Natural killer cell treated with Interleukin-12 subunit alpha and Interleukin-12 subunit beta and Interleukin-15 and Interleukin-18, amount 100 ng/mL, for 72 hours (primary cell): Measurements from ENCODE around the gene ANKIB1. TPM values are rescaled to one million over a fixed set of nuclear protein-coding genes. Genes with fewer than 3 reads are reported as not detected.
"Not testable (repeated sequence)": the region's sequence is repeated elsewhere in the genome, so short reads cannot be mapped to it uniquely, and the experiment has no call there.

Source experiments
- ATAC-seq, 2 donors: fragments of 150-1000 bp; cut with Tn5 transposase in 1 of 2; sonication (Bioruptor Pico), chemical (Tn5 transposase) in 1 of 2; 2 replicates each; pipeline ENCODE4 v1.10.0; 2021
- DNase-seq: peaks from one replicate; pipeline ENCODE4 v3.0.0; 2022; ENCODE audit warnings: low spot score
- H3K27ac Mint-ChIP-seq, 2 donors: 1 replicate in 1 of 2; 2 replicates in 1 of 2; pipeline ENCODE4 v1.8.0; 2022; ENCODE audit warnings: mixed read lengths in 2 of 2, mild to moderate bottlenecking in 1 of 2, moderate library complexity in 1 of 2
- H3K27me3 Mint-ChIP-seq, 2 donors: 1 replicate in 1 of 2; 2 replicates in 1 of 2; pipeline ENCODE4 v1.8.0; 2022; ENCODE audit warnings: mixed read lengths in 2 of 2
- H3K36me3 Mint-ChIP-seq: one replicate; pipeline ENCODE4 v1.8.0; 2022; ENCODE audit warnings: mixed read lengths
- H3K4me1 Mint-ChIP-seq, 2 donors: 1 replicate in 1 of 2; 2 replicates in 1 of 2; pipeline ENCODE4 v1.8.0; 2022; ENCODE audit warnings: low read depth in 2 of 2, mixed read lengths in 2 of 2, mild to moderate bottlenecking in 1 of 2
- H3K4me3 Mint-ChIP-seq: one replicate; pipeline ENCODE4 v1.8.0; 2022; ENCODE audit warnings: mixed read lengths
- H3K9me3 Mint-ChIP-seq: 2 replicates; pipeline ENCODE4 v1.8.0; 2022; ENCODE audit warnings: mixed read lengths
- total RNA-seq, 2 donors: library from RNA; stranded (reverse); gene quantifications; one replicate each; pipeline ENCODE4 v1.2.3, GENCODE V29; 2022

ANKIB1 gene
- total RNA-seq, 2 donors from 2014 or later: 48.8 to 66.8 TPM

DNA sequence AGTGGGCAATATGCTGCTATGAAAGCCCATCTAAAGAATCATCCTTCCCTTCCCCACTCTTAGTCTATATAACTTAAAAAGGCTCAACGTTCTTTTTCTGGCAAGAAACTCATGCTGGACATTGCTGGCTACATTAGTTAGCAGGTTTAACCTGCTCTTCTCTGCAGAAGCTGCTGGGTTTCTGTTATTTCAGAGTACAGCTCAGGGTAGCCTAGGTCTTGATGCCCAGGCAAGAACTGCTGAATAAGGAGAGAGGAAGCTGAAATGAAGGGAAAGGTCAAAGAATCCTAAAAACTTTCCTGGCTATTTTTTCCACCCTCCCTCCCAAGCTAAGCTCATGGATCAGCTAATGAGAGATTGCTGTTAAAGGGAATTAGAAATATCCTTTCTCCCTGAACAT is 79.4 kb downstream of the ANKIB1 start:
- no peak overlapping the region for H3K4me3 Mint-ChIP-seq
- H3K36me3 Mint-ChIP-seq: peaks cover 4% of the 10 kb centered on the region
- DNase-seq (no peak), ATAC-seq (no peak)
- peaks cover 2 to 14% of the 10 kb centered on the region in 2 donors for H3K4me1 Mint-ChIP-seq
- peak overlapping the region in 1 of 2 donors; percentile 1 for H3K27ac Mint-ChIP-seq
- no peaks in the 10 kb centered on the region for H3K9me3 Mint-ChIP-seq
- no peaks in the 10 kb centered on the region for H3K27me3 Mint-ChIP-seq

DNA sequence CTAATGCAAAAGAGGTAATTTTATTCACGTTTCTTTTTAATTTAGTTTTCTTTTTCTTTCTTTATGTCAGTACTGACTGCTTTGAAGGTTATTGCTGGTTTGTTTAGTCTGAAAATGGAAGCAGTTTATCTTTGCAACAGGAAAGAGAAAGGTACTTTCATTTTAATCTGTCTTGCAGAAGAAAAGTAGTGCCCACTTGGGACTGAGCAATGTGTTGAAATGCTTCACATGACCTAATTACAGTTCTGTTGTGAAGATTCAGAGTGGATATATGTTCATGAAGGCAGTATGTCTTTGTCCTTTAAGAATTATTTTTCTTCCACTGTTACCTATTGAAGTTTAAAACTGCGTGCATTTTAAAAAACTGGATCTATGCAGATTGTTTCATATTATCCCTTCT is 80.1 kb downstream of the ANKIB1 start:
- ATAC-seq (no peak), DNase-seq (no peak)
- Mint-ChIP-seq H3K27ac (peak overlapping the region in 1 of 2 donors; percentile 1), H3K4me3 (no peak overlapping the region), H3K36me3 (no peaks in the 10 kb centered on the region), H3K9me3 (no peaks in the 10 kb centered on the region), H3K27me3 (no peaks in the 10 kb centered on the region), H3K4me1 (peaks cover 0 to 9% of the 10 kb centered on the region in 2 donors)

DNA sequence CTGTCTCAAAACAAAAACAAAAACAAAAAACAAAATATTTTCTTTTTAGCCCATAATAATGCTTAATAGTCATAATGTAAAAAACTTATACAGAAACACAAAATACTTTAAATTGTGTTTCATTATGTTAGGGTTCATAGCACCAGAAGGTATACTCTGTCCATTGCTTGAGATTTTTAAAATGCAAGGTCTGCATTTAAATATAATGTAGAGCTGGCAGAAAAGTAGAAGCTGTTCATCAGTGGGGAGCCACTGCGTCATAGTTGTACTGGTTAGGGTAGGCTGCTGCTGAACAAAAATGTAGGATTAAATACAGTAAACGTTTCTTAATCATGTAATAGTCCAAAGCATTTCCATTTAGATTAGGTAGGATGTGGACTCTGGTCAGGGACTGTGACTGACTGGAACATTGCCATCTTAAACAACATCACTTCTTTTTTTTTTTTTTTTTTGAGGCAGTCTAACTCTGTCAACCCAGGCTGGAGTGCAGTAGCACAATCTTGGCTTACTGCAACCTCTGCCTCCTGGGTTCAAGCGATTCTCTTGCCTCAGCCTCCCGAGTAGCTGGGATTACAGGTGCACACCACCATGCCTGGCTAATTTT is 85.2 kb downstream of the ANKIB1 start:
- no peaks in the 10 kb centered on the region for H3K27me3 Mint-ChIP-seq
- H3K4me3 Mint-ChIP-seq: no peak overlapping the region
- no peak for ATAC-seq
- DNase-seq: no peak
- H3K36me3 Mint-ChIP-seq: peaks cover 12% of the 10 kb centered on the region
- H3K27ac Mint-ChIP-seq: no peak overlapping the region
- H3K9me3 Mint-ChIP-seq: peaks cover 4% of the 10 kb centered on the region
- peaks cover 0 to 11% of the 10 kb centered on the region in 2 donors for H3K4me1 Mint-ChIP-seq

DNA sequence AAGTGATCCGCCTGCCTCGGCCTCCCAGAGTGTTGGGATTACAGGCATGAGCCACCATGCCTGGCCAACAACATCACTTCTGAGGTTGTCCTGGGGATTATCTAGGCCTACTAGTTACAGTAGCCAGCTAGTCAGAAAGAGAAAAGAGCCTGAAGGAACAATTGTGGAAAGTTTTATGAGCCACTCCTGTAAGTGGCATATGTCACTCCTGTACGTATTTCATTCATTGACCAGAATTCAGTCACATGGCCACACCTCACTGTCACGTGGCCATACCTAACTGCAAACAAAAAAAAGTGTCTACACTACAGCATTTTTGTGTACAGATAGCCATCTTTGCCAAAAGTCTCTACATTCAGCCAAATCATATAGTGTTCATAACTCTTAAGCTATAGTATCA is 85.7 kb downstream of the ANKIB1 start:
- no peaks in the 10 kb centered on the region for H3K27me3 Mint-ChIP-seq
- H3K9me3 Mint-ChIP-seq: peaks cover 4% of the 10 kb centered on the region
- DNase-seq (no peak), ATAC-seq (no peak)
- peaks cover 13% of the 10 kb centered on the region for H3K36me3 Mint-ChIP-seq
- H3K27ac Mint-ChIP-seq: no peak overlapping the region
- peaks cover 0 to 7% of the 10 kb centered on the region in 2 donors for H3K4me1 Mint-ChIP-seq
- H3K4me3 Mint-ChIP-seq: no peak overlapping the region

DNA sequence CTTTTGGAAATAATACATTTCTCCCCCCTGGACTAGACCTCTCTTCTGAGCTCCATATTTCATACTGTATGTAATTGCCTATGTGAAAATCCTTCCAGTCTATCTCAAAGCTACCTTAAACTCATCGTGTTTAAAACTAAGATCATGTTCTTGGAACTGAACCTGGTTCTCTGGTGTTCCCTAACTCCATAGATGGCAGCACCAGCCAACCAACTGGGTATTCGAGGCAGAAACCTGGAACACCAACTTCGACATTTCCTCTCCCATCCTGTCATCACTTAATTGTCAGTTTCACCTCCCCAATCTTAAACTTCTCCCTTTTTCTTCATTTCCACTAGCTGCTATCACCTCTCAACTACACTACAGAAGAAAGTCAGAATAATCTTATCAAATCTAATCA is 87.0 kb downstream of the ANKIB1 start:
- Mint-ChIP-seq H3K9me3 (peaks cover 4% of the 10 kb centered on the region), H3K36me3 (peaks cover 13% of the 10 kb centered on the region), H3K27ac (no peak overlapping the region), H3K27me3 (no peaks in the 10 kb centered on the region), H3K4me3 (no peak overlapping the region), H3K4me1 (peaks cover 0 to 7% of the 10 kb centered on the region in 2 donors)
- ATAC-seq (no peak), DNase-seq (no peak)

DNA sequence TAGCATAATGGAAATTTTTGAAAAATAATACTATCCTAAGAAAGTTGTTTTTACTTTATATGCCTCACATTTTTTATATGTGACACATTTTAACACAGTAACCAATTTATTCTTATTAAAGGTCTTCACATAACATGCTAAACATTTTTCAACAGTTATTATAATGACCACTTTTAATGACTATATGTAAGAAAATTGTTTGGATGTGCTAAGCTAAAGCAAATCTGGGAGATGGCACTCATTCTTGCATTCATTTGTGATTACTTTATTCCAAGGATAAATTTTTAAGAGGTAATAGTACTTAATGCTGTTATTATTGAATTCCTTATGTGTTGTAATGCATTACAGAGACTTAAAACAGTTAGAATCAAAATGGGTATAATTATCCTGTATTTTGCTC is 88.1 kb downstream of the ANKIB1 start:
- Mint-ChIP-seq H3K9me3 (peaks cover 4% of the 10 kb centered on the region), H3K36me3 (peaks cover 13% of the 10 kb centered on the region), H3K27me3 (no peaks in the 10 kb centered on the region), H3K27ac (no peak overlapping the region), H3K4me3 (no peak overlapping the region), H3K4me1 (peaks cover 0 to 7% of the 10 kb centered on the region in 2 donors)
- ATAC-seq (no peak), DNase-seq (no peak)

DNA sequence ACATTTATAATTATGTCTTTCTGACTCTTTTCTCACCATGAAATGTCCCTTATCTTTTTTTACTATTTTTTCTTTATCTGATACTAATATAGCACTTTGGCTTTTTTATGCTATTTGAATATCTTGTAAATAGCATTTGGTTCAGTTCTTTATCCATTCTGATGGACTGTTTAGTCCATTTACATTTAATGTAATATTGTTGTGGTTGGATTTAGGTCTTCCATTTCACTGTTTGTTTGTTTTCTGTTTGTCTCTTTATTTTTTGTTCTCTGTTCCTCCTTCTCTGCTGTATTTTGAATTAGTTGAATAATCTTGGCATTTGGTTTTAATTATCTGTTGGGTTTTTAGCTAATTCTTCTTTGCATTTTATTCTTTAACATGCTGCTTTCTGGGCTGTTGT is 89.8 kb downstream of the ANKIB1 start:
- no peak overlapping the region for H3K27ac Mint-ChIP-seq
- H3K4me3 Mint-ChIP-seq: no peak overlapping the region
- DNase-seq (no peak), ATAC-seq (no peak)
- H3K4me1 Mint-ChIP-seq: peaks cover 0 to 7% of the 10 kb centered on the region in 2 donors
- no peaks in the 10 kb centered on the region for H3K27me3 Mint-ChIP-seq
- H3K36me3 Mint-ChIP-seq: peaks cover 13% of the 10 kb centered on the region
- peaks cover 4% of the 10 kb centered on the region for H3K9me3 Mint-ChIP-seq

DNA sequence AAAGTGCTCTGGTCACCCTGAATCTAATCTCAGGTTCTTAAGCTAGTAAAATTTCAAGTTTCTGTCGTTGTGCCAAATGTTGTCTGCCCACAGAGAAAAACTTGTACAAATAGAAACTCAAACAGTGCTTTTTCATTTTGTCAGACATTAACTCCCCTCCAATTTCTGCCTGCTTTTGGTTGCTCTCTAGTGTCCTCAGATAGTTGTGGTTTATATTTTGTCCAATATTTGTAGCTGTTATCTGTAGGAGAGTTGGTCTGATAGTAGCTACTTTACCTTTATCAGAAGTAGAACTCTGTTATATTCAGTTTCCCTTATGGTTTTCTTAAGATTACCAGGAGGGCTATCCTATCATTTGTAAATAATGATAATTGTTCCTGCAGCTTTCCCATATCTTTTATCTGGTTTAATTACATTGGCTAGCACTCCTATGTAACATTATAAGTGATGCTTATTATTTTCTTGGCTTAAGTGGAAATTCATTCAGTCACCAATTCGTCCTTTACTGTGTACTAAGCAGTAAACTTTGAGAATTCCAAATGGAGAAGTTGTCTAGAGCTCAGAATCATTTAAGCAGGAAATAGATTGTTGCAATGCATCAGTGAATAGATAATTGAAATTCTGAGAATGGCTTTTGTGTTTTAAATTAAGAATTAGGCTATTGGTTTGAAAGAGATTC is 91.0 kb downstream of the ANKIB1 start:
- H3K4me3 Mint-ChIP-seq: no peak overlapping the region
- peaks cover 4% of the 10 kb centered on the region for H3K9me3 Mint-ChIP-seq
- peaks cover 13% of the 10 kb centered on the region for H3K36me3 Mint-ChIP-seq
- H3K4me1 Mint-ChIP-seq: peaks cover 0 to 7% of the 10 kb centered on the region in 2 donors
- H3K27me3 Mint-ChIP-seq: no peaks in the 10 kb centered on the region
- DNase-seq: no peak
- ATAC-seq: no peak
- H3K27ac Mint-ChIP-seq: no peak overlapping the region

DNA sequence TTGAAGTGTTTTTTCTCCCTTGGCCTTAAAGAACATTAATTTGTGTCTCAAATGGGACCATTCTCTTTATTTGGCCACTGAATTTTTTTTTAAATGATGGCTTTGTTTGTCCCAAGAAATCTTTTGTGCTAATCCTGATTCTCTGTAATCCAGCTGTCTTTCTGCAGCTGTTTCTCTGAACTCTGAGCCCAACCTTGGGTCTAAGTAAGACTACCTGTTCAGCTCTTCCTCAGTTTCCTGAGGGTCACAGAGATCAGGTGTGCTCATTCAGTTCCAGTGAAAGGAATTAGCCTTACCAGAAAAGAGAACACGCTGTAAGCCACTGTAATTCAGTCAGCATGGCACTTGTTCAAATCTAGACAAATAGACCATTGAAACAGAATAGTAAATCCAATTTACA is 94.2 kb downstream of the ANKIB1 start:
- no peak overlapping the region for H3K4me3 Mint-ChIP-seq
- H3K4me1 Mint-ChIP-seq: no peaks in the 10 kb centered on the region
- H3K27me3 Mint-ChIP-seq: no peaks in the 10 kb centered on the region
- H3K27ac Mint-ChIP-seq: peak overlapping the region in 1 of 2 donors; percentile 43
- H3K9me3 Mint-ChIP-seq: peaks cover 4% of the 10 kb centered on the region
- no peak for DNase-seq
- H3K36me3 Mint-ChIP-seq: peaks cover 7% of the 10 kb centered on the region
- ATAC-seq: no peak

DNA sequence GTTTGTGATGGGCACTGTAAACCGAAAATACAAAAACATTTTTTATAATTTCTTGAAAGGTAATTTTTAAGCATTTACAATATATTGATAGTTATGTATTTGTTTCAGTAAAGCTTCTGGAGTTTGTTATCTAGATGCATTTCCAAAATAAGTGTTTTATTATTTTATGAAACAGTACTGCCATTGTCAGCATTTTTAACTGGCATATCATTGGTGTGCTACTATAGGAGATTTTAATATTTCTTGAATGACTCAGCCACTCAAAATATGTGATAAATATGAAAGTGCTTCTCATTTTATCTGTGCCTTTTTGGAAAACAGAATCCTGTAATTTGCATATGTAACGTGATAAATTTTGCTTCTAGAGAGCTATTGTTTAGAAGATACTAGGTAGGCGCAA is 97.9 kb downstream of the ANKIB1 start:
- H3K4me3 Mint-ChIP-seq: no peak overlapping the region
- no peak overlapping the region for H3K27ac Mint-ChIP-seq
- ATAC-seq (no peak), DNase-seq (no peak)
- H3K36me3 Mint-ChIP-seq: peaks cover 4% of the 10 kb centered on the region
- no peaks in the 10 kb centered on the region for H3K9me3 Mint-ChIP-seq
- no peaks in the 10 kb centered on the region for H3K4me1 Mint-ChIP-seq
- no peaks in the 10 kb centered on the region for H3K27me3 Mint-ChIP-seq

DNA sequence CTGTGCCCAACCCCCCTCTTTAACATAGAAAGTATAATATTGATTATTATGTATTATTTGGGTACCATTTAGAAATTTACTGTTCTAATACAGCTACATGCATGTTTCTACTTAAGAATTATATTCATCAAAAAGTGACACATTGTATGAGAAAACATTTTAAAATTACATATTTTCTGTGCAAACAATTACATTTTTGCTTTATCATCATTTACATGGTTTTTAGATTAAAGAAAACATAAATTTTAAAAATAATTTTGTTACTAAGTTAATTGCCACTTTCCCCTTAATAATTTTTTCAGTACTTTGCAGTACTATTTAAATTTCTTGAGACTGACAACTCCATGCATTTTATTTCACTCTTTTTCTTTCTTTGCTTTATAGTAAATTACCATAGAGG is 106.2 kb downstream of the ANKIB1 start:
- Mint-ChIP-seq H3K27ac (no peak overlapping the region), H3K36me3 (peaks cover 4% of the 10 kb centered on the region), H3K4me3 (no peak overlapping the region), H3K9me3 (no peaks in the 10 kb centered on the region), H3K4me1 (no peaks in the 10 kb centered on the region), H3K27me3 (no peaks in the 10 kb centered on the region)
- DNase-seq (no peak), ATAC-seq (no peak)

DNA sequence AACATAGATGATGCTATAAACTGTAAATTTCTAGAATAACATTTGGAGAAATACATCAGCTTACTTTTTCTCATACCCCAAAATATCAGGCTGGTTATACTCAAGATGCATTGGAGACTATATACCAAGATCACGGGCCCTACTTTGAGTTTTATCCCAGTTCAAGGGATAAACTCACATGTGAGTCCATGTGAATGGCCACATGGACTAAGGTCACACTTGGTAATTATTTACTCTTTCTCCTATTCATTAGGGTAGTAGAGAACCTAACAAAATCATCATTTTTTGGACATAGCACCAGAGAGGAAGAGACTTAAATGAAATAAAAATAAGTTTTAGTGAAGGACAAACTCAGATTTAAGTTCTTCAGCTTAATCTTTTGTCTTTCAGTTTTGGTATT is 108.4 kb downstream of the ANKIB1 start:
- no peak overlapping the region for H3K4me3 Mint-ChIP-seq
- ATAC-seq (no peak), DNase-seq (no peak)
- no peaks in the 10 kb centered on the region for H3K9me3 Mint-ChIP-seq
- no peaks in the 10 kb centered on the region for H3K4me1 Mint-ChIP-seq
- H3K36me3 Mint-ChIP-seq: peaks cover 10% of the 10 kb centered on the region
- H3K27ac Mint-ChIP-seq: no peak overlapping the region
- H3K27me3 Mint-ChIP-seq: no peaks in the 10 kb centered on the region

DNA sequence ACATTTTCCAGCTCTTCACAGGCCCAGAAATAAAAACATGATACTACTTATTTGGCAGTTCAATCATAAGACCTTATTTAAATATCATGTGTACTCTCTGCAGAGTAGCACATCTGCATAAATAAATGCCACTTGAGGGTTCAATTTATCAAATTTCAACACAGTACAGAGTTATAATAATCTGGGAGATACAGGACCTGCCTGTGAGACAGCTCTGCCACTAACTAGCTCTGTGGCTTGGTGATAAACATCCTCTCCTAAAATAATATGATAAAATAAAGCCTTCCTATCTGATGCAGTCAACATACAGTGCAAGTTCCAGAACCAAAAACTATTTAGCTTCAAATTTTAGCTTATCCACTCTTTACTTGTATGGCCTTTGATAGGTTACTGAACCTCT is 110.6 kb downstream of the ANKIB1 start:
- ATAC-seq: no peak
- Mint-ChIP-seq H3K27me3 (no peaks in the 10 kb centered on the region), H3K4me3 (no peak overlapping the region), H3K36me3 (peaks cover 16% of the 10 kb centered on the region), H3K4me1 (no peaks in the 10 kb centered on the region), H3K27ac (no peak overlapping the region), H3K9me3 (no peaks in the 10 kb centered on the region)
- no peak for DNase-seq

DNA sequence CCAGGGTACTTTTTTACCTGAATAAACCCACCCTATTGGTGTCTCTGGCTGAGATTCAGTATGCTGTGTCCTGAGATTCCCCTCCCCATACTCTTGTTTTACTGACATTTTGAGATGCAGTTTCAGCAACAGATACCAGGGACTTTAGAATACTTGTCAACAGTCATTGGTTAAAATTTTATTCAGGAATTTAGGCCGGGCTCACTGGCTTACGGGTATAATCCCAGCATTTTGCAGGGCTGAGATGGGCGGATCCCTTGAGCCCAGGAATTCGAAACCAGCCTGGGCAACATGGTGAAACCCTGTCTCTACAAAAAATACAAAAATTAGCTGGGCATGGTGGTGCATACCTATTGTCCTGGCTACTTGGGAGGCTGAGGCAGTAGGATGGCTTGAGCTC is 111.5 kb downstream of the ANKIB1 start:
- Mint-ChIP-seq H3K36me3 (peaks cover 16% of the 10 kb centered on the region), H3K4me1 (no peaks in the 10 kb centered on the region), H3K4me3 (no peak overlapping the region), H3K9me3 (no peaks in the 10 kb centered on the region), H3K27ac (no peak overlapping the region), H3K27me3 (no peaks in the 10 kb centered on the region)
- ATAC-seq (no peak), DNase-seq (no peak)

DNA sequence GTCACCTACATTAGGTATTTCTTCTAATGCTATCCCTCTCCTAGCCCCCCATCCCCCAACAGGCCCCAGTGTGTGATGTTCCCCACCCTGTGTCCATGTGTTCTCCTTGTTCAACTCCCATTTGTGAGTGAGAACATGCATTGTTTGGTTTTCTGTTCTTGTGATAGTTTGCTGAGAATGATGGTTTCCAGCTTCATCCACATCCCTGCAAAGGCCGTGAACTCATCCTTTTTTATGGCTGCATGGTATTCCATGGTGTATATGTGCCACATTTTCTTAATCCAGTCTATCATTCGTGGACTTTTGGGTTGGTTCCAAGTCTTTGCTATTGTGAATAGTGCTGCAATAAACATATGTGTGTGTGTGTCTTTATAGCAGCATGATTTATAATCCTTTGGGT is 113.4 kb downstream of the ANKIB1 start:
- not testable (repeated sequence) for DNase-seq

More for the DNA sequence above, 113.4 kb downstream of the ANKIB1 start:
- not testable (repeated sequence) for ATAC-seq, H3K27me3 Mint-ChIP-seq, H3K4me1 Mint-ChIP-seq, H3K27ac Mint-ChIP-seq, H3K9me3 Mint-ChIP-seq, H3K4me3 Mint-ChIP-seq
- peaks cover 13% of the 10 kb centered on the region for H3K36me3 Mint-ChIP-seq
